ENCODE measurements around the gene ADGRL1. TPM values are rescaled to one million over a fixed set of nuclear protein-coding genes. Genes with fewer than 3 reads are reported as not detected.

Gene ADGRL1
- total and polyA plus RNA-seq, 2 donors = 3.6 to 8.4 TPM

DNA sequence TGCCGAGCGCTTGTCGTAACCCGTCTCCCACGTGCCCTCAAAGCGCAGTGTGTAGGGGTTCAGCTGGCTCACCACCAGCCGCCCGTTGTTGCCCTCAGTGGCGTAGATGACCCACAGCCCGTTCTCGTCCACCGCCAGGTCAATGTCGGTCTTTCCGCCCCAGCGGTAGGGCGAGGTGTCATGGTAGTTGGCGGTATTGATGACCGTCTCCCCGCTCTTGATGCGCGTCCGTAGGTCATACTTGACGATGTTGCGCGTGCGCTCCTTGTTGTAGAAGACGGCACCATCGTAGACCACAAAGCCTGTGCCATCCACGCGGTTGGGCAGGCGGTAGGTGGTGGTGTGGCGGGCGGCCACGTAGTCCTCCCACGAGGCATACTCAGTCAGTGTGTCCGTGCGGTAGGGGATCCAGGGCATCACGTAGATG lies 43.1 kb downstream of the ADGRL1 start:
- 98% methylated on average over 38 of the region's 38 CpGs for WGBS
- Histone ChIP-seq H3K27me3 (ENCODE audit: control insufficient read depth in 2 of 2, insufficient read depth in 1 of 2, low read length in 1 of 2) (no peaks in the 10 kb centered on the region), H3K27ac (ENCODE audit: low read depth in 1 of 2, low read length in 1 of 2) (no peak overlapping the region), H3K4me3 (ENCODE audit: low read length in 2 of 2) (no peak overlapping the region), H3K4me1 (ENCODE audit: control insufficient read depth in 2 of 2, insufficient read depth in 2 of 2, low read length in 2 of 2) (peaks cover 7 to 23% of the 10 kb centered on the region in 2 donors), H3K36me3 (ENCODE audit: control insufficient read depth in 2 of 2, insufficient read depth in 2 of 2, low read length in 1 of 2) (peaks cover 35% of the 10 kb centered on the region in 2 donors), H3K9me3 (ENCODE audit: control insufficient read depth in 2 of 2, insufficient read depth in 1 of 2, low read length in 1 of 2) (no peaks in the 10 kb centered on the region)
- DNase-seq (ENCODE audit: low read depth in 6 of 9, low spot score in 9 of 9) = no peak

DNA sequence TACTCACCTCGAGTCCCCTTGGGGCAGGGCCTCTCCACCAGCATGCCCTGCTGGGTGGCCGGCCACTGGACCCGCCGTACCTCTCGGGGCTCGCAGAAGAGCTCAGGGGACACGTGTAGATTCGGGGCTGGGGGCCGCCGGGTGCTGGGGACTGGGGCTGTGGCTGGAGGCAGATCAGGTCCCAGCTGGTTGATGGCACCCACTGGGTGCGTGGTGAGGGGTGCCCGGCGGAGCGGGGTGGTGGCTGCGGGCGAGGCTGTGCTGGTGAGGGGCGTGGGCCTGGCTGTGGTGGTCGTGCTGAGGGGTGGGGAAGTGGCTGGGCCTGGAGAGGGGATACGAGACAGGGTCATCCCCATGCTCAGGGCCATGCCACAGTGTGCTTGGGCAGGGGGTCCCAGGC lies 44.7 kb downstream of the ADGRL1 start:
- H3K27ac ChIP-seq (ENCODE audit: low read depth in 1 of 2, low read length in 1 of 2) = no peak overlapping the region
- H3K4me1 ChIP-seq (ENCODE audit: control insufficient read depth in 2 of 2, insufficient read depth in 2 of 2, low read length in 2 of 2) = peaks cover 3 to 7% of the 10 kb centered on the region in 2 donors
- no peaks in the 10 kb centered on the region for H3K27me3 ChIP-seq (ENCODE audit: control insufficient read depth in 2 of 2, insufficient read depth in 1 of 2, low read length in 1 of 2)
- no peaks in the 10 kb centered on the region for H3K9me3 ChIP-seq (ENCODE audit: control insufficient read depth in 2 of 2, insufficient read depth in 1 of 2, low read length in 1 of 2)
- no peak for DNase-seq (ENCODE audit: low read depth in 6 of 9, low spot score in 9 of 9)
- H3K4me3 ChIP-seq (ENCODE audit: low read length in 2 of 2) = no peak overlapping the region
- peaks cover 49 to 51% of the 10 kb centered on the region in 2 donors for H3K36me3 ChIP-seq (ENCODE audit: control insufficient read depth in 2 of 2, insufficient read depth in 2 of 2, low read length in 1 of 2)
- WGBS = 95% methylated on average over 19 of the region's 19 CpGs

DNA sequence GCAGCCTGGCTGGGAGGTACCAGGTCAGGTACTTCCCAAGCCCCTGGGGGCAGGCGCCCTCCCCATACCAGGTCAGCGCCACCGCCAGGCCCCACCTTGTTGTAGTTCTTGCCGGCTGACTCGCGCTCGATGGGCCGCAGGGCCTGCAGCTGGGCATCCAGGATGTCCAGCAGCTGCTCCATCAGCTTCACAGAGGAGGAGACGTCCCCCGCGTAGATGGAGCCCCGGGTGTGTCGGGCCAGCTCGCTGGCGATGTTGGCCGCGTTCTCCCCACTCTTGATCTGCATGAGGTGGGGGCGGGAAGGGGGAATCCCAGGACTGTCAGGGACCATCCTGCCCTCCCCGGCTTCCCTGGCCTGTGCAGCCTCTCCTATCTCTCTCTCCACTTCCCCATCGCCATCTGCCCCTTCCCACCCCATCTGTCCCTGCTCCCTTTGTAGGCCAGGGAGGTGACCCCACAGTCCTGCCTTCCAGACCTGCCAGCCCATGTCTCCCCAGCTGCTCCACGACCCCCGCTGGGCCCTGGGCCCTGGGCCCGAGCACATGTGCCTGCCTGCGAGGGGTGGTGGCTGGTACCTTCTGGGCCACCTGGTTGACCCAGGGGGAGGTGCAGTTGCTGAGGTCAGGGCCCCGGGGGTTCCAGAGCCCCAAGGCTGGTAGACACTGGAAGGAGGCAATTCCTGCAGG lies 45.8 kb downstream of the ADGRL1 start:
- H3K27me3 ChIP-seq (ENCODE audit: control insufficient read depth in 2 of 2, insufficient read depth in 1 of 2, low read length in 1 of 2) = no peaks in the 10 kb centered on the region
- DNase-seq (ENCODE audit: low read depth in 6 of 9, low spot score in 9 of 9) = no peak
- H3K36me3 ChIP-seq (ENCODE audit: control insufficient read depth in 2 of 2, insufficient read depth in 2 of 2, low read length in 1 of 2) = peaks cover 61 to 63% of the 10 kb centered on the region in 2 donors
- H3K4me3 ChIP-seq (ENCODE audit: low read length in 2 of 2) = no peak overlapping the region
- no peaks in the 10 kb centered on the region for H3K9me3 ChIP-seq (ENCODE audit: control insufficient read depth in 2 of 2, insufficient read depth in 1 of 2, low read length in 1 of 2)
- no peak overlapping the region for H3K27ac ChIP-seq (ENCODE audit: low read depth in 1 of 2, low read length in 1 of 2)
- H3K4me1 ChIP-seq (ENCODE audit: control insufficient read depth in 2 of 2, insufficient read depth in 2 of 2, low read length in 2 of 2) = no peaks in the 10 kb centered on the region
- 98% methylated on average over 25 of the region's 25 CpGs for WGBS

DNA sequence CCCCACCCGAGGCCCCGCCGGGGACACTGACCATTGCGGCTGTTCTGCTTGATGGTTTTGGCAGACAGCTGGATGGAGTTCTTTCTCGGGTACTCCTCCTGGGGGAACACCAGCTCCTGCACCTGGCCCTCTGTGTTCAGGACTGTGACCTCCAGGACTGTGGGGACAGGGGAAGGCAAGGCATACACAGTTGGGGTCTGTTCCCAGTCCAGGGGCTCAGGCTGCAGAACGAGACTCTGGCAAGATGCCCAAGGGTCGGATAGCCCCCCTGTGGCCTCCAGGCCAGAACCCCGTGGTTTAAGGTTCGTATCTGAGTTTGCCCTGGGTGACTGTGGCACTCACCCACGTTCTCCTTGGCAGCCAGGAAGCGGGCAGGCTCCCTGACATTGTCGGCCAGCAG lies 46.9 kb downstream of the ADGRL1 start:
- no peak overlapping the region for H3K4me3 ChIP-seq (ENCODE audit: low read length in 2 of 2)
- H3K36me3 ChIP-seq (ENCODE audit: control insufficient read depth in 2 of 2, insufficient read depth in 2 of 2, low read length in 1 of 2) = peaks cover 67 to 68% of the 10 kb centered on the region in 2 donors
- no peak overlapping the region for H3K27ac ChIP-seq (ENCODE audit: low read depth in 1 of 2, low read length in 1 of 2)
- no peaks in the 10 kb centered on the region for H3K27me3 ChIP-seq (ENCODE audit: control insufficient read depth in 2 of 2, insufficient read depth in 1 of 2, low read length in 1 of 2)
- WGBS = 93% methylated on average over 12 of the region's 12 CpGs
- no peak for DNase-seq (ENCODE audit: low read depth in 6 of 9, low spot score in 9 of 9)
- H3K9me3 ChIP-seq (ENCODE audit: control insufficient read depth in 2 of 2, insufficient read depth in 1 of 2, low read length in 1 of 2) = no peaks in the 10 kb centered on the region
- H3K4me1 ChIP-seq (ENCODE audit: control insufficient read depth in 2 of 2, insufficient read depth in 2 of 2, low read length in 2 of 2) = no peaks in the 10 kb centered on the region

DNA sequence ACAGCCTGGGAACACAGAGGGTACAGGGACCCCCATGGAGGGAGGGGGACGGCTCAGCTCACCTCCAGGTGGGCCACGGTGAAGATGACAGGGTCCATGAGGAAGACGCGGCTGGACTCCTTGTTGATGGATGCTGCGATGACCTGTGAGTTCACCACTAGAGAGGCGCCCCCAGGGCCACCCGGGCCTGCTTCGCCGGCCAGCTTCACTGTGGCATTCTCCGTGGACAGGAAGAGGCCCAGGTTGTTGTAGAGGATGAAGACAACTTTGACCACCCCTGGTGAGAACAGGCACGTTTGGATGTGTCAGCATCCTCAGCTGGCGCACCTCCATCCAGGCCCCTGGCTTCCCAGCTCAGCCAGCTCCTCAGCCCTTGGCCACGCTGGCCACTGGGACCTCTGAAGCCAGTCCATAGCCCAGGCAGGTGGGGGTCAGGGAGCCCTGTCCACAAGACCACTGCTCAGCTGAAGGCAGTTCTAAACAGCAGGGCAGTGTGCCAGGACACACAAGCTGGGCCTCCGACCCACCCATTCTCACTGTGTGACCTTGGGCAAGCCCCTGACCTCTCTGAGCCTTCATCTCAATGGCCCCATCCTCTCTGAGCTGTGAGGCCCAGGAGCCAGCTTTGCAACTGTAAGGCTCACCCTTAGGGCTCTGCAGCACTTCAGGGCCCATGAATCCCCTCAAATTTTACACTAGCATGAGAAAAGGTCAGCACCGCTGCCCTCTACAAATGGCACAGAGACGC lies 47.5 kb downstream of the ADGRL1 start:
- Histone ChIP-seq H3K4me3 (ENCODE audit: low read length in 2 of 2) (no peak overlapping the region), H3K4me1 (ENCODE audit: control insufficient read depth in 2 of 2, insufficient read depth in 2 of 2, low read length in 2 of 2) (no peaks in the 10 kb centered on the region), H3K27me3 (ENCODE audit: control insufficient read depth in 2 of 2, insufficient read depth in 1 of 2, low read length in 1 of 2) (no peaks in the 10 kb centered on the region), H3K27ac (ENCODE audit: low read depth in 1 of 2, low read length in 1 of 2) (no peak overlapping the region), H3K36me3 (ENCODE audit: control insufficient read depth in 2 of 2, insufficient read depth in 2 of 2, low read length in 1 of 2) (peaks cover 69 to 71% of the 10 kb centered on the region in 2 donors), H3K9me3 (ENCODE audit: control insufficient read depth in 2 of 2, insufficient read depth in 1 of 2, low read length in 1 of 2) (no peaks in the 10 kb centered on the region)
- 96% methylated on average over 16 of the region's 16 CpGs for WGBS
- DNase-seq (ENCODE audit: low read depth in 6 of 9, low spot score in 9 of 9) = no peak

DNA sequence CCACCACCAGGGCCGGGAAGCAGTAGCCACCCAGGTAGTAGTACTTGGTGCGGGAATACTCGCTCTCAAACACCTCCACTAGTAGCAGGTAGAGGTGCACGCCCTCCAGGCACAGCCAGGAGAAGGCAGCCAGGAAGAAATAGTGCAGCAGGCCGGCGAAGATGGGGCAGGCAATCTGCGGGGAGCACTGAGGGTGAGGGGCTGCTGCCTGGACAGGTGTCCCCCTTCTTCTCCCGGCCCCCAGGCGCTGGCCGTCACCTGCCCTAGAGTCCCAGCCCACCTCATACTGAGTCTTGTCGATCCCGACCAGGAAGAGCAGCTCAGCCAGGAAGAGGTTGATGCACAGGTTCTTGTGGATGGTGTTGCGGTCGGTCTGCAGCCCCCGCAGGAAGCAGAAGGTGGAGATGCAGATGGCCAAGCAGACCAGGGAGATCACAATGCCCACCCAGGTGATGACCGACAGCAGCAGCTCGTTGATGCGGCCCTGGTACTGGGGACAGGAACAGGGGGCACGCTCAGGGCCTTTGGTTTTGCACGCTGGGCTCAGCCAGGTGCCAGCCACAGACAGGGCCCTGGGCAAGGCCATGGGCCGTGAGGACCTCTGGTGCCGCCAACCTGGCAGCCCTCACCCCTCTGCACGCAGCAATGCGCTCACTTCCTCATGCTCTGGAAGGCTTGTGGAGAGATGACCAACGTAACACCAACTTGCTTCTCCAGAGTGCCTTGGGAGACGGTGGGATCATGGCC lies 48.8 kb downstream of the ADGRL1 start:
- Histone ChIP-seq H3K27ac (ENCODE audit: low read depth in 1 of 2, low read length in 1 of 2) (no peak overlapping the region), H3K4me1 (ENCODE audit: control insufficient read depth in 2 of 2, insufficient read depth in 2 of 2, low read length in 2 of 2) (no peaks in the 10 kb centered on the region), H3K9me3 (ENCODE audit: control insufficient read depth in 2 of 2, insufficient read depth in 1 of 2, low read length in 1 of 2) (no peaks in the 10 kb centered on the region), H3K36me3 (ENCODE audit: control insufficient read depth in 2 of 2, insufficient read depth in 2 of 2, low read length in 1 of 2) (peaks cover 68 to 72% of the 10 kb centered on the region in 2 donors), H3K4me3 (ENCODE audit: low read length in 2 of 2) (no peak overlapping the region), H3K27me3 (ENCODE audit: control insufficient read depth in 2 of 2, insufficient read depth in 1 of 2, low read length in 1 of 2) (no peaks in the 10 kb centered on the region)
- 97% methylated on average over 26 of the region's 26 CpGs for WGBS
- no peak for DNase-seq (ENCODE audit: low read depth in 6 of 9, low spot score in 9 of 9)

DNA sequence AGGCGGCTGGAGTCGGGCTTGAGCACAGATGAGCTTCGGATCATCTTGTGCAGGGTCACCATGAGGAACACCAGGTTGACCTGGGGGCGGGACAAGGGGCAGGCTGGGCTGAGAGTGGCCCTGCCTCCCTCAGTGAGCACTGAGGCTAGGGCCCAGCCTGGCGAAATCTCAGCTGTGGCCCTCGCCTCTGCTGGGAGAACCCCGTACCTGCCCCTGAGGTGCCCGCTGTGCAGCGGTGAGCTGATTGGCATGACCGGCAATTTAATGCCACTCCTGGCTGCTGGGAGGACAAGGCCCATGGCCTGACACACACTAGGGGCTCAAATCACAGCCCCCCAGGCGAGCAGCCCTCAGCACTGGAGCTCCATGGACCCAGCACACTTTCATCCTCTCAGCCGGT lies 49.8 kb downstream of the ADGRL1 start:
- H3K4me1 ChIP-seq (ENCODE audit: control insufficient read depth in 2 of 2, insufficient read depth in 2 of 2, low read length in 2 of 2) = no peaks in the 10 kb centered on the region
- peaks cover 74 to 76% of the 10 kb centered on the region in 2 donors for H3K36me3 ChIP-seq (ENCODE audit: control insufficient read depth in 2 of 2, insufficient read depth in 2 of 2, low read length in 1 of 2)
- no peak for DNase-seq (ENCODE audit: low read depth in 6 of 9, low spot score in 9 of 9)
- 97% methylated on average over 12 of the region's 12 CpGs for WGBS
- H3K4me3 ChIP-seq (ENCODE audit: low read length in 2 of 2) = no peak overlapping the region
- no peaks in the 10 kb centered on the region for H3K9me3 ChIP-seq (ENCODE audit: control insufficient read depth in 2 of 2, insufficient read depth in 1 of 2, low read length in 1 of 2)
- H3K27me3 ChIP-seq (ENCODE audit: control insufficient read depth in 2 of 2, insufficient read depth in 1 of 2, low read length in 1 of 2) = no peaks in the 10 kb centered on the region
- H3K27ac ChIP-seq (ENCODE audit: low read depth in 1 of 2, low read length in 1 of 2) = no peak overlapping the region

DNA sequence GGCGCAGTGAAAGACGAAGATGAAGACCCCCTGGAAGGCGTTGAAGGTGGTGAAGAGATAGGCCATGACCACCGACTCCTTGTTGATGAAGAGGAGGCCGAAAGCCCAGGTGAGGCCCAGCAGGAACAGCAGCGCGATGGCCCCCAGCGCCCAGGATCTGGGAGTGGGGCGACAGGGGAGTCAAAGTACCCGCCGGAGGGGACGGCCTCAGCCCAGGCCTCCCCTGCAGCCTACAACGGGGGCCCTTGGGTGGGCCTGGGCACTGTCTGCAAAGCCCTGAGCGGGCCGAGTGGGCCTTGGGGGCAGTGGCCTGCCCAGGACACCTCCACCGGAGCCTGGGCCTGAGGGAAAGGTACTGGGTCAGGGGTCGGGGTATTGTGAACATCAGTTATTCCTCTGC lies 50.6 kb downstream of the ADGRL1 start:
- peaks cover 76% of the 10 kb centered on the region in 2 donors for H3K36me3 ChIP-seq (ENCODE audit: control insufficient read depth in 2 of 2, insufficient read depth in 2 of 2, low read length in 1 of 2)
- H3K4me1 ChIP-seq (ENCODE audit: control insufficient read depth in 2 of 2, insufficient read depth in 2 of 2, low read length in 2 of 2) = peaks cover under 1 to 4% of the 10 kb centered on the region in 2 donors
- WGBS = 99% methylated on average over 17 of the region's 17 CpGs
- H3K9me3 ChIP-seq (ENCODE audit: control insufficient read depth in 2 of 2, insufficient read depth in 1 of 2, low read length in 1 of 2) = no peaks in the 10 kb centered on the region
- H3K27ac ChIP-seq (ENCODE audit: low read depth in 1 of 2, low read length in 1 of 2) = no peak overlapping the region
- no peaks in the 10 kb centered on the region for H3K27me3 ChIP-seq (ENCODE audit: control insufficient read depth in 2 of 2, insufficient read depth in 1 of 2, low read length in 1 of 2)
- DNase-seq (ENCODE audit: low read depth in 6 of 9, low spot score in 9 of 9) = no peak
- H3K4me3 ChIP-seq (ENCODE audit: low read length in 2 of 2) = no peak overlapping the region

DNA sequence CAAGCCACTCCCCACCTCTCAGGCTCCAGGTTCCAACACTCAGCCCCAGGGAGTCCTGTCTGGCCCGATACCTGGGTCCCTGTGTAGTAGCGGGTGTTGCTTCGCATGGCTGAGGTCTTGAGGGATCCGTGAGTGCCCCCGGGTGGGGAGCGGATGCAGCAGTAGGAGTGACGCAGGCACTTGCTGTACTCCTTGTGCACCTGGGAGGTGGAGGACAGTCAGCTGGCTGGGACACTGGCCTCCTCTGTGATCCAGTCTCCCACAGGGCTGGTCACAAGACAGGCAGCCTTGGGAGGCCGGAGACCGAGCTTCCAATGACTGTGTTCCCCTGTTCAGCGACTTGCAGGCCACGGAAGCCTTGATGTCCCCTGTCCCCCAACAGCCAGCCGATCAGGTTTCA lies 53.3 kb downstream of the ADGRL1 start:
- DNase-seq (ENCODE audit: low read depth in 6 of 9, low spot score in 9 of 9) = no peak
- H3K36me3 ChIP-seq (ENCODE audit: control insufficient read depth in 2 of 2, insufficient read depth in 2 of 2, low read length in 1 of 2) = peaks cover 52 to 54% of the 10 kb centered on the region in 2 donors
- no peaks in the 10 kb centered on the region for H3K9me3 ChIP-seq (ENCODE audit: control insufficient read depth in 2 of 2, insufficient read depth in 1 of 2, low read length in 1 of 2)
- peaks cover 21 to 29% of the 10 kb centered on the region in 2 donors for H3K4me1 ChIP-seq (ENCODE audit: control insufficient read depth in 2 of 2, insufficient read depth in 2 of 2, low read length in 2 of 2)
- H3K4me3 ChIP-seq (ENCODE audit: low read length in 2 of 2) = no peak overlapping the region
- no peaks in the 10 kb centered on the region for H3K27me3 ChIP-seq (ENCODE audit: control insufficient read depth in 2 of 2, insufficient read depth in 1 of 2, low read length in 1 of 2)
- WGBS = 96% methylated on average over 12 of the region's 12 CpGs
- H3K27ac ChIP-seq (ENCODE audit: low read depth in 1 of 2, low read length in 1 of 2) = no peak overlapping the region

Data from thymus (tissue), 11 donors.